ENCODE measurements around the gene ADGRG3. TPM values are rescaled to one million over a fixed set of nuclear protein-coding genes. Genes with fewer than 3 reads are reported as not detected.

The ADGRG3 gene
- total RNA-seq, 1 experiment from 2014 or later = 0.46 TPM

- Histone ChIP-seq H3K4me1 (ENCODE audit: insufficient read depth, low read length) (no peaks in the 10 kb centered on the region), H3K4ac (ENCODE audit: low read depth, low read length) (no peak overlapping the region), H2BK120ac (ENCODE audit: low read depth, low read length, poor library complexity, severe bottlenecking) (no peak overlapping the region), H2AFZ (ENCODE audit: low read length) (no peak overlapping the region), H3K56ac (ENCODE audit: insufficient read length, low read depth, low read length) (no peak overlapping the region), H3K9ac (ENCODE audit: extremely low read depth, insufficient read length, low read length) (no peak overlapping the region), H4K8ac (replicated peaks; ENCODE audit: insufficient read length, low read depth, low read length) (no peak overlapping the region), H2BK20ac (ENCODE audit: low read depth, low read length, poor library complexity, severe bottlenecking) (no peak overlapping the region), H2BK15ac (ENCODE audit: low read depth, low read length) (no peak overlapping the region), H2BK12ac (ENCODE audit: insufficient read length, low read depth, low read length) (no peak overlapping the region), H3K23ac (ENCODE audit: insufficient read length, low read depth, low read length) (no peak overlapping the region), H3K27ac (ENCODE audit: insufficient read length, low read depth, low read length) (no peak overlapping the region), H3K79me2 (ENCODE audit: insufficient read depth, low read length) (no peaks in the 10 kb centered on the region), H3K18ac (ENCODE audit: insufficient read length, low read depth, low read length) (no peak overlapping the region), H2BK5ac (ENCODE audit: insufficient read length, low read length) (no peak overlapping the region), H3K79me1 (ENCODE audit: insufficient read depth, low read depth, low read length, poor library complexity, severe bottlenecking) (no peaks in the 10 kb centered on the region), H3K4me2 (ENCODE audit: insufficient read depth, insufficient read length, low read length) (no peak overlapping the region), H3K9me3 (ENCODE audit: control insufficient read depth, low read depth, low read length) (no peaks in the 10 kb centered on the region), H4K91ac (ENCODE audit: insufficient read length, low read depth, low read length) (no peak overlapping the region), H3T11ph (ENCODE audit: low read length) (no peak overlapping the region), H3K27me3 (ENCODE audit: insufficient read depth, low read length) (no peaks in the 10 kb centered on the region), H3K23me2 (ENCODE audit: insufficient read length, low read depth, low read length, poor library complexity, severe bottlenecking) (no peaks in the 10 kb centered on the region), H3K14ac (ENCODE audit: insufficient read depth, low read length) (no peak overlapping the region), H4K5ac (ENCODE audit: insufficient read length, low read depth, low read length) (no peak overlapping the region), H2AK5ac (ENCODE audit: insufficient read length, low read length) (no peak overlapping the region), H4K20me1 (ENCODE audit: control insufficient read depth, insufficient read depth, insufficient read length) (no peaks in the 10 kb centered on the region)
- TF ChIP-seq CTCF (conservative IDR thresholded peaks at IDR 0.05) = no peak
- Mint-ChIP-seq H3K9me3 (no peaks in the 10 kb centered on the region), H3K27me3 (ENCODE audit: low read depth) (peaks cover 6% of the 10 kb centered on the region; the same call in 1 of the 2 replicates), H3K27ac (no peak overlapping the region), H3K4me1 (peaks cover 3 to 27% of the 10 kb centered on the region in 2 experiments), H3K4me3 (no peak overlapping the region), H3K36me3 (ENCODE audit: insufficient read depth in 1 of 3, low read depth in 3 of 3) (no peaks in the 10 kb centered on the region)
- DNase-seq = no peak
- no CpG with 5 or more reads among the region's 11 CpGs for WGBS (ENCODE audit: extremely low coverage, insufficient read length, low lambda C conversion rate)
These were observed 17.5 kb downstream of the ADGRG3 start for GRCh38 chr16:57685633-57686032.
